ENCODE measurements around the gene AATF.
"Not testable (repeated sequence)": the region's sequence is repeated elsewhere in the genome, so short reads cannot be mapped to it uniquely, and the experiment has no call there.

The AATF gene

DNA sequence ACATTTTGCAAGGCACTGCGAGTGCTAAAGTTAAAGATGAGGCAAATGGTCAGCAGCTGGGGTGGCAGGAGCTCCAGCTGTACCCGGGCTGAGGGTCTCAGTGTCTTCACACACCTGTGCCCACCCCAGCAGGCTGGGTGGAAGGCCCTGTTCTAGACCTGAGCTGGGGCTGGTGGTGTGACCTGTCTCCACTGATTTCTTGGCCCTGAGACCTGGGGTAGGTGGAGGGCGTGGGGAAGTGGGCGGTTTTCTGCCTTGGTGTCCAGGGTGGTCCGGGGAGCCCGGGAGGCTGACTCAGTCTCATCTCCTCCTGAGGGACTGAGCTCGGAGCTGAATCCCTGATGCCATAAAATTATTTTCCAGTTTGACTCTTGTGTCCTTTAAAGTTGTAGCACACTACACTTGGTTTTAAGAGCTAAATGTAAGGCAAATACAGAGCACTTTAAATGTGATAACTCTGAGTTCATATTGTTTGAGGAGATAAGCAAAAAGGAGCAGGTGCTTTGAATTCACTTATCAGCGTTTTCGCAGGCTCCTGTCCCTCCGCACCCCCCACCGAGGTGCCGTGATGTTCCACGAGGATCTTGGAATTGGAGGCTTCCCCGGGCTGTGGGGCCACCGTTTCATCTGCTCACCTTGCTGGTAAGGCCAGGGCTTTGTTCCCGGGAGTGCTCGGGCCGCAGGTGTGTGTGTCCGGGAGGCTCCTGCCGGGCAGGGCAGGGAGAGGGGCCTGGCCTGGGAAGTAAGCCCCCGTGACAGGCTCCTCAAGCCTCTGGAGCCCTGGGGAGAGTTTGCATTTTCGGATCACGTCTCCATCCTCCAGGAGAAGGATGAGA, 117.0 kb downstream of the AATF start:
- H3K4me3 ChIP-seq = no peak overlapping the region
- H3K27ac ChIP-seq = no peak overlapping the region

DNA sequence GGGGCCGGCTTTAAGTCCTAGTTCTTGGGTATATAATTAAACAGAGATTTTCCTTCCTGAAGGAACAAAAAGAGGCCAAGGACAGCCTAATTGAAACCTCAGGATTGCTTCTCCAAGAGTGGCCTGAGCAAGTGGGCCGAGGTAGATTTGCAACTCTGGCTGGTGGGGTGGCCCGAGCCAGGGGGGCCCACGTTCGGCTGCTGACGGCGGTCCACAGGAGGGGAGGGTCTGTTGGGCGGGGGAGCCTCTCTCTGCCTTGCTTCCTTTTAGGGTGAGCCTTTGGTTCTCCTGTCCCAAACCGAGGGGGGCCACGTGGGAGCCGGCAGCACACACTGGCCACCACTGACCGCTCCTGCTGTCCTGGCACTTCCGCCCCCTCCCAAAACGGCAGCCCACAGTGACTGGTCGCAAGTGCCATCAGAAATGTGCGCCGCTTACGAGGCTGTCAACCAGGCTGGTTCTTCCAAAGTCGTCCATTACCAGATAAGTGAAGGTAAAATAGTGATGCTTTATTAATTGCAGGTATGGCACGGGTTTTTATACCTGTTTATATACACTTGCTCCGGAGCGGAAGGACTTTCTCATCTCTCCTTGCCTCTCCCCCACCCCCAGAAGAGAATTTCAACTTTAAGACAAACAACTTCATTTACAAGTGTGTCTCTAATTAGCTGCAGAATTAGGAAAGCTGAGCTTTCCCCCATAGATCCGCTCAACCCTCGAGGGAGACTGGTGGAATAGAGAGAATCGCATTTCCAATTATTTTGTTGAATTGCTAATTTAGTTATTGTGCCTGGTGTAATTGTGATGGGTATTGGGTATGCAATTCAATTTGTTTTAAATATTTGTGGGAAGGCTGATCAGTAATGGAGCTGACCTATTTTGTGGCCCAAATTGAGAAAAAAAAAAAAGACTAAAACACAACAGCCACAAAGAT, 117.8 kb downstream of the AATF start:
- Histone ChIP-seq H3K27ac (no peak overlapping the region), H3K4me3 (no peak overlapping the region)

DNA sequence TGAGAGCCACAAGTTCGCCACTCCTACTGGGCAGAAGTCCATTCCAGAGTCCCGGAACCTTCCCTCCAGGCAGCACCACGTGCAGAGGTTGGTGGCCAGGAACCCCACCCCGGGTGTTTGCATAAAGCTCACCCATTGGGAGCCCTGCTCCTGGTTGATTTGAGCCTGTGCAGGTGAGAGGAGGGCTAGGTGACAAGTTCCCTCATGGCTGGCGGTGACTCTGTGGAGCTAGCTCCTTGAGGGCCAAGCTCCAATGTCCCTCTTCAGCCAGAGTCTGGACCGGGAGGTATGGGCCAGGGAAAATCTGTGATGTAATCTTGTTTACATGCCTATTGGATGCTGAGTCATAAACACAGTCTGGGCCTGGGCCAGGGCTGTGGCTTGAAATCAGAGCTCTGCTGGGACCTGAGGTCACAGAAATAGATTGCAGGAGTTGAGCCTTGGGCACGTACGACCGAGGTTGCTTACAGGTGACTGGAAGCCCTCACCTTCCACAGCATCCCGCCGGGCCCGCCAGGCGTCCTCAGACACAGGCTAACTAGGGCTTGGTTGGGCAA, 118.9 kb downstream of the AATF start:
- no peak overlapping the region for H3K27ac ChIP-seq
- no peak overlapping the region for H3K4me3 ChIP-seq

DNA sequence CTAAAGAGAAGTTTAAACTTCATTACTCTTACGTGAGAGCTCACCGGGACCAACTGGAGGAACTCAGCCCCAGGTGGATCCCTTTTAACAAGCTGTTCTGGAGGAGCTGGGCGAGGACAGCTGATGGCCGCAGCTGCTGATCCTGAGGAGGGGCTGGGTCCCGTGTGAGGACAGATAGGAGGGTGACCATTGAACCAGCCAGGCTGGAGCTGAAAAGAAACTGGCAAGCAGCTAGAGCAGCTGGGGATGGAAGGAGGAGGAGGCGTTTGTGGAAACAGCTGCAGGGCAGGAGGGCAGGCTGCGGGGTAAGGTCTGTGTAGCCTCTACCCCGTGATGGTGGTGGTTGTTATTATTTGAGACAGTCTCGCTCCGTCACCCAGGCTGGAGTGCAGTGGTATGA, 119.5 kb downstream of the AATF start:
- H3K4me3 ChIP-seq = no peak overlapping the region

DNA sequence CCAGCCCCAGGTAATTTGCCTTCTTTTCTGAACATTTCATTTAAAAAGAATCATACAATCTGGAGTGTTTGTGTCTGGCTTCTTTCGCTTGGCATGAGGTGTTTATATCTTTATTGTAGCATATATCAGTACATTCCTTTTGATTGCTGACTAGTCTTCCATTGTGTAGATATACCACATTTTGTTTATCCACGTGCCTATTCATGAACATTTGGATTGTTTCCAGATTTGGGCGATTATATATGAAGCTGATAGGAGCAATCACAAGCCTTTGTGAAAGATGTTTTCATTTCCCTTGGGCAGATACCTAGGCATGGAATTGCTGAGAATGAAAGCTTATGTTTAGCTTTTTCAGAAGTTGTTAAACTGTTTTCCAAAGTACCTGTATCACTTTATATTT, 120.3 kb downstream of the AATF start:
- H3K27ac ChIP-seq = no peak overlapping the region
- no peak overlapping the region for H3K4me3 ChIP-seq

More for the DNA sequence above, 119.5 kb downstream of the AATF start:
- no peak overlapping the region for H3K27ac ChIP-seq

DNA sequence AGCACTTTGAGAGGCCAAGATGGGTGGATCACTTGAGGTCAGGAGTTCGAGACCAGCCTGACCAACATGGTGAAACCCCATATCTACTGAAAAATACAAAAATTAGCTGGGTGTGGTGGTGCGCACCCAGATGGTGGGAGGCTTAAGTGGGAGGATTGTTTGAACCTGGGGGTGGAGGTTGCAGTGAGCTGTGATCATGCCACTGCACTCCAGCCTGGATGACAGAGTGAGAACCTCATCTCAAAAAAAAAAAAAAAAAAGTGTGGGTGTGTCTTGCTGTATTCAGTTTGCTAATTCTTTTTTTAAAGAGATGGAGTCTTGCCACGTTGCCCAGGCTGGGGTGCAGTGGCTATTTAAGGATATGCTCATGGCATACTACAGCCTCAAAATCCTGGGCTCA, 124.7 kb downstream of the AATF start:
- H3K4me3 ChIP-seq, H3K27ac ChIP-seq: not testable (repeated sequence)

DNA sequence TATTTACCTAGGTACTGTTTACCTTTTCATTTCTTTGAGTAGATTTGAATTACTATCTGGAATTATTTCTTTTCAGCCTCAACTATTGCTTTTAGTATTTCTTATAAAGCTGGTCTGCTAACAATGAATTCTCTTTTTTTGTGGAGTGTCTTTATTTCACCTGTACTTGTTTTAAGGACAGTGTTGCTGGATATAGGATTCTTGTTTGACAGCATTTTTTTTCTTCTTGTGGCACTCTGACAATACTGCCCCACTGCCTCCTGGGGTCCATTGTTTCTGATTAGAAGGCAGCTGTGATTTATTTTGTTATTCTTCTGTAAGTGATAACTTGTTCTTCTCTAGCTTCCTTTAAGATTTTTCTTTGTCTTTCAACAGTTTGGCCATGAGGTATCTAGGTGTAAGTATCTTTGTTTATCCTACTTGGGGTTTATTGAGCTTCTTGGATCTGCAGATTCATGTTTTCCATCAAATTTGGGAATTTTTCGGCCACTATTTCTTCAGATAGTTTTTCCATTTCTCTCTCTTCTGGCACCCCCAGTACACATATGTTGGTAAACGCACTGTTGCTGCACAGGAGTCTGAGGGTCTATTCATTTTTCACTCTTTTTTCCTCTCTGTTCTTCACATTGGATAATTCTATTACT, 130.4 kb downstream of the AATF start:
- Histone ChIP-seq H3K27ac (no peak overlapping the region), H3K4me3 (no peak overlapping the region)

DNA sequence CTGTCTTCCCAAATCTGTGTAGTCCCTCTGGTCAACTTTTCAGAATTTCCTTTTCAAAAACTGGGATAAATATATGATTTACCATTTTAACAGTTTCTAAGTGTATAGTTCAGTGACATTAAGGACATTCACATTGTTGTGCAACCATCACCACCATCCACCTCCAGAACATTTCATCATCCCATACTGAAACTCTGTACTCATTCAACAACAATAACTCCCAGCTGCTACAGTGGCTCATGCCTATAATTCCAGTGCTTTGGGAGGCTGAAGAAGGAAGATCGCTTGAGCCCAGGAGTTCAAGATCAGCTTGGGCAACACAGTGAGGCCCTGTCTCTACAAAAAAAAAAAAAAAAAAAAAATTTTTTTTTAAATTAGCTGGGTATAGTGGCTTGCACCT, 131.0 kb downstream of the AATF start:
- H3K4me3 ChIP-seq = no peak overlapping the region
- H3K27ac ChIP-seq = no peak overlapping the region

DNA sequence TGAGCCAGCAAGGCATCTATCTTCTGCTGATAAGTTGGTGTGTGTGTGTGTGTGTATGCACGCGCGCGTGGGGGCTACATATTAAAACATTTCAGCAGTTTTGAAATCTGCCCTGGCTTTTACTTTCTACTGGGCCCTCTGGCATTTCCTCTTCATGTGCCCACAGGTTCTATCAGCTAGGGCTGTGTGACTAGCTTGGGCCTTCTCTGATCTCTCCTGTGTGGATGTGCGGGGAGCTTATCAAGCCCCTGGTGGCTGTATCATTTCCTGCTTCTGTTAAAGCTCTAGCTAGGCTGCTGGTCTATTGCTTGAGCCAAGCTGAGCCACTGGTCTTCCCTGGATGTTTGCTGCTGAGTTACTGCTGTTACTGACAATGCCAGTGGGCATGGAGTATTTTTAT, 132.5 kb downstream of the AATF start:
- H3K4me3 ChIP-seq = no peak overlapping the region
- no peak overlapping the region for H3K27ac ChIP-seq

DNA sequence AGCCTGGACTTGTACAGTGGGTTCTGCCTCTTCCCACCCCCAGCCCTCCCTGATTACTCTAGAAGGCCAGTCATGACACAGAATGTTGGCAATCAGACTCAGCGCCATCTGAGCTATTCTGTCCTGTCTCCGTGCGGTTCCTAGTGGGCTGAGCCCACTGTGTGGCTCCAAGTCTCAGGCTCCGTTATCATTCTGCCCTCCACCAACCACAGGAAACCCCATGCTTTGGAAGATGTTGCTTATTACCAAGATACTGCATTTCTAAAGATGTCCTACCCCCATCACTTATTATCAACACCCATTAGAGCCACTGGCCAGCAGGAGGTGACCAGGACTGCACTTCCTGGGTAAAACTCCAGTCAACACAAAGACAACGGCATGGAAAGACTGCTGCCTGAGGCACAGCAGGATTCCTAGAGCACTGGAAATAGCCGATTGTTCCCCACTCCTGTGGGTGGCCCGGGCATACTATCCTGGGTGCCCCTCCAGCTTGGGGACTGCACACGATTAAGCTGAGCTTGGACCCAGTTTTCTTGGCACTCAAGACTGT, 133.6 kb downstream of the AATF start:
- Histone ChIP-seq H3K27ac (no peak overlapping the region), H3K4me3 (no peak overlapping the region)

DNA sequence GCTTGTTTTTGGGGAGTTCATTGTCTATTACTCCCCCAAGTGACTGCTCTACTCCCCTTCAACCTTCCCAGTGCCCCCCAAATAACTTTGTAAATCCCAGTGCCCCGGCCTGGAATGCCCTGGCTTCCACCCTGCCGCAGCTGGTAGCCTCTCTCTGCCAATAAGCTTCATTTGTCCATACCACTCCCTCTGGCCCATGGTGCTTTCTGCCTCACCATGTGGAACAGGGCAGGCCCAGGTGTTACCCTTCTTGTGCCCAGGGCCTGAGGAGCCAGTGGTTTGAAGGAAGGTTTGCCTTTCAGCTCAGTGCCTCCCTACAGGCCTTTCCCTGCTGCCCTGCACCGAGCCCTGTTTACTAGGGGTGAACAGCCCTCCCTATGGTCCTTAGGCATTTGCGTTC, 134.2 kb downstream of the AATF start:
- Histone ChIP-seq H3K4me3 (no peak overlapping the region), H3K27ac (no peak overlapping the region)

DNA sequence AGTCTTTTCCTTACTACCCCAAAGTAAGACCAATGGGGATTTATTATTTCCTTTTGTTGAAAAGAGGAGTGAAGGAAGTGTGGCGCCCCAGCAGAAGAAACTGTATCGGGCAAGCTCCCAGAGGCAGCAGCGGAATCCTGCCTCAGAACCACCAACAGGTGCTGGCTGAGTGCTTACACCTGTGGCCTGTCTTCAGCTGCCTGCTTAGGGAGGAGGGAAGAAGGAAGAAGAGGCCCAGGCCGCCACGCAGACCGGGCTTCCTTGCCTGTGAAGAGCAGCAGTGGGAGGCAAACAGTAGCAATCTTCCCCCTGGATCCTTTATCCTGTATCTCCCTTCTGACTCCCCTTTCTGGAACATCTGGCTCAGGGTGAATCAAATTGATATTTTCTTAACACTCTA, 134.7 kb downstream of the AATF start:
- Histone ChIP-seq H3K4me3 (no peak overlapping the region), H3K27ac (no peak overlapping the region)

DNA sequence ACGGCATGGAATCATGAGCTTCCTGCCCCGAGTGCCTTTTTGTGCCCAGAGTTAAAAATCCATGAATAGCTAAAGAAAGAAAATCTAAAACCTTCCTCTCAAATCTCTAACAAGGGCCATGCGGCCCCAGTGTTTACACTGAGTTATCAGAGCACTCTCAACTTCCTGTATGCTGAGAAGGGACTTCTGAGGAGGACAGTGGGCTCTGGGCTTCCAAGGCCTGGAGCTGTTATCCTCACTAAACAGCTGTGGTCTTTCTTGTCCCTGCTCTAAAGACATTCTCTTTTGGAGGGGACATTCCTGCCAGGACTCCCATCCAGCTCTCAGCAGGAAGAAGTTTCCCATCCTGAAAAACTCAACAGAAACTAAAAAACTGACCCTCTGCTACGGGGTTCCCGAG, 135.6 kb downstream of the AATF start:
- no peak overlapping the region for H3K27ac ChIP-seq
- no peak overlapping the region for H3K4me3 ChIP-seq

DNA sequence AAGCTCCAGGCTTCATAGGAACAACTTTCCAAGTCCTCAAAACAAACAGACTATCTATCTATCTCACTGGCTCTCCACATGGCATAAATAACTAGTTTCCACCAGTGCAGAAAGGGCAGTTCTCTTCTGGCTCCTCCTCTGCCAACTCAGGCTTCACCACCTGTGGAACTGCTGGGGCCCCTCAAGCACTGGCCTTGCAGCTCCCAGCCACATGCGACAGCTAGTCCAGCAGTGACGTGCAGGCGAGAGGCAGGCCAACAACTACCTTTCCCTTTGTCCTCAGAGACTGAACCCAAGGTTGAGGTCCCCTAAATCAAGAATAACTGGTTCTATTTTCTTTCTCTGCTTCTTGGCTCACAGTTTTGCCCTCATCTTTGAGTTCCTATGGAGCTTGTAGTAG, 137.6 kb downstream of the AATF start:
- no peak overlapping the region for H3K4me3 ChIP-seq
- no peak overlapping the region for H3K27ac ChIP-seq

DNA sequence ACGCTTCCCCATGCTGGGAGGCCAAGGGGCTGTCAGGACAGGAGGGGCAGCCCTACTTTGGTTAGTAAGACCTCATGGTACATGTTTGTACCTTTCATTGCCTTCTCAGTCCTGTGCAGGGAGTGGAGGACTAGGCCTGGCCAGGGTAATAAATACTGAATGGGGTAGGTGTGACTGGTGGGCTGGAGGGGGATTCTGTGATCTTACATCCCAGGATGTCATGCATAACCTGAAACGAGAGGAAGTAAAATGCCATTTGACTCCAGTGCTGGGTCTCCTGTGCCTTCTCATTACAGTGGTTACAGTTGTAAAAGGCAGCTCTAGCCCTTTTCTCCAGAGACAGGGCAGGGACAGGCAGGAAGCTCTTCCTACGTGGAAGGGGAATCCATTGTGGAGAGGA, 138.2 kb downstream of the AATF start:
- H3K27ac ChIP-seq = no peak overlapping the region

DNA sequence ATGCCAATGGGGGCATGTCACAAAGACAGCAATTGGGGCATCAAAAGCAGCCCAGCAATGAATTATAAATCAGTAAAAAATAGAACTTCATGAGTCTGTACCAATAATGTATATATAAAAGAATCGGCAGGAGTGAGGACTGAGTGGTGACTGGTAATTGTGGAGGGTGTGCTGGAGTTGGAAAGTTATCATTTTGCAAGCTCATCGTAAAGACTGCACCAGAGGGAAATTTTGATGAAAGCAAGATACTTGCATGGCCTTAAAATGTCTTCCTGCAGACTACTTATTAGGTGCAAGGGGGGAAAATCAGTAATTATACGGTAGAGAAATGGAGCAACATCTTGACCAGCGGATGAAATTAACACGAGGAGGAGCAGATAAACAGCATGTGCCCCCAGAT, 138.9 kb downstream of the AATF start:
- H3K4me3 ChIP-seq = no peak overlapping the region
- H3K27ac ChIP-seq = no peak overlapping the region

More for the DNA sequence above, 138.2 kb downstream of the AATF start:
- H3K4me3 ChIP-seq = no peak overlapping the region

DNA sequence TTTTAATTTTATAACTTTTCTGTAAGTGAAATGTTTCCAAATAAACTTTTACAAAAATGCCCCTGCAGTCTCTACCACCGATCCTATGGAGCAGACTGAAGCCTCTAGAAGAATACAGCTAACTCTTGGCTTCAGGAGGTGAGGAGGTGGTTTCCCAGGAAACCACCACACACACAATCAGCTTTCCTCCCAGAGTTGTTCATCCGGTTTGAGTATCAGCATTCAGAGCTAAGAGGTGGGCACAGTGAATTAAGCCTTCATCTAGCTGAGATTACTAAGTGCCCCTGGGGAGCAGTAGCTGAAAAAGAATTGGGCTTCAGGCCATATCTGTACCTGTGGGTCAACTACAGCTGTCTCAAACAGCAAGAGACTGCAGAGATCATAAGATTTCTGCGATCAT, 139.7 kb downstream of the AATF start:
- H3K27ac ChIP-seq = peak overlapping the region in 3 of 21 experiments; percentile 6 to 83 (median 30)
- no peak overlapping the region for H3K4me3 ChIP-seq

DNA sequence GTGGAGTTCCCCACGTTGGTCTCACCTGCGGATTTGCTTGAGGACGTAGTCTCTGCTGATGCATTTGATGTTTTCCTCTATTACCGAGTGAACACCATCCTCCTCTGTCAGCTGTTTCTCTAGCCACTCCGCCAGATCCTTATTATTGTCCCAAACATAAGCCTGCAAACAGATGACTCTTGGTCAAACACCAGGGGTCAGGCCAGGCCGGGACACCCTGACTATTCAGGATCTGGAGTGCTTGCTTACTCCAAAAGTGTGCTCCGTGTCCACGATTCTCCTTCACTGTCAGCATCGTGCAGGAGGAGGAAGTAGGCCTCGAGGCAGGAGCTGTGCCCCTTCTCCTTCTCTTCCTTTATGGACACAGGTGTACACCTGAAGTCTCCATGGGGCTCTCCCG, 140.2 kb downstream of the AATF start:
- peak overlapping the region in 6 of 21 experiments; percentile 21 to 83 (median 30) for H3K27ac ChIP-seq
- H3K4me3 ChIP-seq = no peak overlapping the region

DNA sequence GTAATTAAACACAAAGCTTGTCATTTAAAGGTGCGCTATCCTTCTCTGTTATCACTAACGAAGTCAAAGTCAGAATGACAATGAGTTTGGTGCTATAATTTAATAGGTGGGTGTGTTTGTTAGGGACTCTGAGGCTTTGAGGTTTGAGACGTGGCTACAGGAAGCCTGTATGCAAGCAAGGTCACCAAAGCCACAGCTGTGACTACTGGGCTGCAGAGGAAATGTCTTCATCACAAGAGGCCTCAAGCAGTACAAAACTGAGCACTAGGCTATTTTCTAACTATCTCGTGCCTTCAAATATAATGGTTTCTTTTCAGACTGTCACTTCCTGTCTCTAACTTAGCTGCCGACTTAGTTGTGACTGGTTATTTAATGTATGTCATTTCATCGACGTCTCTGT, 141.2 kb downstream of the AATF start:
- H3K27ac ChIP-seq = peak overlapping the region in 11 of 21 experiments; percentile 21 to 84 (median 58)
- H3K4me3 ChIP-seq = no peak overlapping the region

DNA sequence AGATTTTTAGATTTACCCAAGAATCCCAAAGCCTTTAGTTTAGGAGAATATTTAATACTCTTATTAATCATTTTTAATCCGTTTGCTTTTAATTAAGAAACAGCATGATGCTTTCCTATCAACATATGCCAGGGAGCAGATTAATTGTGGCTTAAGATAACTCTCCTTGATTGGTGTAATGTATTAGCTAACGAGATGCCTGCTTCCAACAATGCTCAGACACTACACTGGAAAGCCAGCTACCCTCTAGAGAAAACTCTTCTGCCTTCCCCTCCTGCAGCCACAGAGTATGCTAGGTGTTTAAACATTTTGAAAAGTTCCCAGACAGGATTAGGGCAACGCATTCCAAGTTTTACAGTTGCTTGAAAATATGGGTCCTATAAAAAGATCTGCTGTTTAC, 142.2 kb downstream of the AATF start:
- H3K27ac ChIP-seq = peak overlapping the region in 5 of 21 experiments; percentile 58 to 84 (median 75)
- no peak overlapping the region for H3K4me3 ChIP-seq
